GM19328 (cell line): ENCODE results near the gene MINAR2.

Source experiments
- ATAC-seq: cut with Tn5 transposase; IDR thresholded peaks from one replicate; pipeline ENCODE4 v1.9.1; 2021; ENCODE audit warnings: mild to moderate bottlenecking, moderate library complexity; ENCODE audit not compliant: unreplicated experiment

MINAR2 gene

GRCh38 chr5:129747572-129748407, at the start of gene MINAR2:
TSS of gene MINAR2 (plus strand) at chr5:129748094. CDS start at chr5:129748191, 97 bp downstream.
- ATAC-seq: no peak

- ATAC-seq: no peak
Measured at GRCh38 chr5:129698661-129699060, 49.2 kb upstream of the MINAR2 start.

- no peak for ATAC-seq
Measured at GRCh38 chr5:129716235-129716634, 31.7 kb upstream of the MINAR2 start.

GRCh38 chr5:129716651-129717050, 31.2 kb upstream of the MINAR2 start:
- ATAC-seq: no peak

GRCh38 chr5:129717751-129718310, 30.1 kb upstream of the MINAR2 start:
- no peak for ATAC-seq

GRCh38 chr5:129718471-129719090, 29.3 kb upstream of the MINAR2 start:
- ATAC-seq: no peak

- ATAC-seq: no peak
Measured at GRCh38 chr5:129724222-129724621, 23.7 kb upstream of the MINAR2 start.

GRCh38 chr5:129724647-129725046, 23.2 kb upstream of the MINAR2 start:
- ATAC-seq: no peak

- ATAC-seq: no peak
Measured at GRCh38 chr5:129739773-129740172, 8.1 kb upstream of the MINAR2 start.

GRCh38 chr5:129743541-129744187, 4.2 kb upstream of the MINAR2 start:
- no peak for ATAC-seq

GRCh38 chr5:129745997-129746396, 1.9 kb upstream of the MINAR2 start:
- ATAC-seq: no peak

GRCh38 chr5:129746876-129747275, 1.0 kb upstream of the MINAR2 start:
- ATAC-seq: no peak

GRCh38 chr5:129748913-129749880, 1.3 kb downstream of the MINAR2 start:
- ATAC-seq: no peak

- ATAC-seq: no peak
Measured at GRCh38 chr5:129760636-129761325, 12.9 kb downstream of the MINAR2 start.

- no peak for ATAC-seq
Measured at GRCh38 chr5:129763651-129764050, 15.8 kb downstream of the MINAR2 start.

- ATAC-seq: no peak
Measured at GRCh38 chr5:129766798-129767197, 18.9 kb downstream of the MINAR2 start.

GRCh38 chr5:129767927-129768380, 20.1 kb downstream of the MINAR2 start:
- ATAC-seq: peak; percentile 84

GRCh38 chr5:129768735-129769134, 20.8 kb downstream of the MINAR2 start:
- ATAC-seq: no peak

GRCh38 chr5:129770024-129770820, 22.3 kb downstream of the MINAR2 start:
- no peak for ATAC-seq
